Gastrocnemius medialis (tissue), 4 donors: ENCODE data around the gene ASAP3. TPM values are rescaled to one million over a fixed set of nuclear protein-coding genes. Genes with fewer than 3 reads are reported as not detected.

Experiments used
- ATAC-seq, 2 donors: fragments of 150-250 bp; one replicate each; pipeline ENCODE4 v1.9.1; 2016
- DNase-seq, 2 donors: peaks; one replicate each; pipeline ENCODE4 v3.0.0-alpha.2; 2019
- H3K27ac ChIP-seq, 4 donors: fragments of 200-600 bp; sonication (generic); 1 replicate in 1 of 4; 2 replicates in 3 of 4; pipeline ENCODE4 v1.5.1; 2016 to 2018; ENCODE audit warnings: mild to moderate bottlenecking in 2 of 4, moderate library complexity in 1 of 4
- H3K27me3 ChIP-seq, 3 donors: fragments of 200-600 bp; sonication (generic) in 2 of 3; 1 replicate in 1 of 3; 2 replicates in 2 of 3; pipeline versions ENCODE4 v1.5.1 to v1.6.0; 2016 to 2019; ENCODE audit warnings: mild to moderate bottlenecking in 1 of 3, moderate library complexity in 1 of 3
- H3K36me3 ChIP-seq, 2 donors: fragments of 200-600 bp; sonication (generic) in 1 of 2; one replicate each; pipeline ENCODE4 v1.5.1; 2017 to 2018
- H3K4me1 ChIP-seq, 2 donors: fragments of 200-600 bp; sonication (generic) in 1 of 2; one replicate each; pipeline ENCODE4 v1.5.1; 2016 to 2017; ENCODE audit warnings: mild to moderate bottlenecking in 2 of 2
- H3K4me3 ChIP-seq, 4 donors: fragments of 200-600 bp; sonication (generic) in 3 of 4; 1 replicate in 1 of 4; 2 replicates in 3 of 4; pipeline ENCODE4 v1.5.1; 2016 to 2019; ENCODE audit warnings: mild to moderate bottlenecking in 2 of 4
- H3K9me3 ChIP-seq, 3 donors: fragments of 200-600 bp; sonication (generic) in 2 of 3; 1 replicate in 1 of 3; 2 replicates in 2 of 3; pipeline ENCODE4 v1.5.1; 2016 to 2019
- CTCF ChIP-seq, 5 experiments: fragments of 450-650 bp in 3 of 5; fragments of 200-600 bp in 2 of 5; sonication (generic) in 2 of 5; IDR thresholded peaks in 4 of 5; conservative IDR thresholded peaks in 1 of 5; 1 replicate in 4 of 5; 2 replicates in 1 of 5; pipeline ENCODE4 v1.5.1; 2016 to 2019; ENCODE audit warnings: antibody characterized with exemption in 5 of 5, mild to moderate bottlenecking in 3 of 5, moderate library complexity in 3 of 5
- POLR2A ChIP-seq, 2 donors: fragments of 450-650 bp; IDR thresholded peaks; one replicate each; pipeline ENCODE4 v1.6.1; 2017; ENCODE audit warnings: antibody characterized with exemption in 2 of 2, mild to moderate bottlenecking in 2 of 2, moderate library complexity in 2 of 2
- in situ Hi-C, 4 donors: fragments of 200-750 bp; cut with MboI; loops; one replicate each; pipeline versions ENCODE4 v1.15.0 to v1.8.0; 2017; ENCODE audit warnings: low sequenced_read_pairs in 4 of 4
- intact Hi-C: fragments of 100-400 bp; cut with DNase I; formaldehyde crosslinking; loops from one replicate; pipeline ENCODE4 v1.15.1; 2023; ENCODE audit warnings: low total_unique reads
- total RNA-seq, 4 donors: library from RNA; depleted of rRNA; stranded (reverse); fragments of >200 nt; gene quantifications; one replicate each; pipeline versions ENCODE4 v1.1.0 to v1.2.3, GENCODE V29; 2016

ASAP3 gene
- total RNA-seq, 4 donors from 2014 or later = 55.5 to 129 (median 93.2) TPM

- no peaks in the 10 kb centered on the region for H3K36me3 ChIP-seq
Measured at GRCh38 chr1:23515905-23516304, 31.9 kb upstream of the ASAP3 start.

GRCh38 chr1:23514111-23514679, 30.2 kb upstream of the ASAP3 start:
- Histone ChIP-seq H3K36me3 (no peaks in the 10 kb centered on the region), H3K27me3 (no peaks in the 10 kb centered on the region), H3K4me1 (no peaks in the 10 kb centered on the region), H3K4me3 (no peak overlapping the region), H3K9me3 (no peaks in the 10 kb centered on the region), H3K27ac (no peak overlapping the region)
- no peak for TF ChIP-seq POLR2A (IDR thresholded peaks at IDR 0.05)
- no peak for TF ChIP-seq CTCF (IDR thresholded peaks at IDR 0.05 in 4 of 5, conservative IDR thresholded peaks at IDR 0.05 in 1 of 5)
- DNase-seq (no peak), ATAC-seq (no peak)
- in situ Hi-C loops = no loop called here
- intact Hi-C loops = no loop called here

More at GRCh38 chr1:23515905-23516304, 31.9 kb upstream of the ASAP3 start:
- DNase-seq (no peak), ATAC-seq (no peak)
- no peak overlapping the region for H3K4me3 ChIP-seq
- intact Hi-C loops (no loop called here), in situ Hi-C loops (no loop called here)
- H3K27me3 ChIP-seq = no peaks in the 10 kb centered on the region
- no peak overlapping the region for H3K27ac ChIP-seq
- H3K9me3 ChIP-seq = no peaks in the 10 kb centered on the region
- TF ChIP-seq POLR2A (IDR thresholded peaks at IDR 0.05) (no peak), CTCF (IDR thresholded peaks at IDR 0.05 in 4 of 5, conservative IDR thresholded peaks at IDR 0.05 in 1 of 5) (no peak)
- H3K4me1 ChIP-seq = no peaks in the 10 kb centered on the region

GRCh38 chr1:23509896-23510295, 25.9 kb upstream of the ASAP3 start:
- no peak for TF ChIP-seq CTCF (IDR thresholded peaks at IDR 0.05 in 4 of 5, conservative IDR thresholded peaks at IDR 0.05 in 1 of 5)
- TF ChIP-seq POLR2A (IDR thresholded peaks at IDR 0.05) = no peak
- Histone ChIP-seq H3K9me3 (no peaks in the 10 kb centered on the region), H3K27ac (no peak overlapping the region), H3K36me3 (no peaks in the 10 kb centered on the region), H3K4me1 (no peaks in the 10 kb centered on the region), H3K4me3 (no peak overlapping the region), H3K27me3 (no peaks in the 10 kb centered on the region)
- ATAC-seq (no peak), DNase-seq (no peak)
- in situ Hi-C loops (no loop called here), intact Hi-C loops (no loop called here)

GRCh38 chr1:23506376-23507107, 22.6 kb upstream of the ASAP3 start:
- intact Hi-C loops = no loop called here
- ATAC-seq (no peak), DNase-seq (no peak)
- no peak overlapping the region for H3K4me3 ChIP-seq
- no peaks in the 10 kb centered on the region for H3K27me3 ChIP-seq
- in situ Hi-C loops = no loop called here
- H3K27ac ChIP-seq = no peak overlapping the region
- no peaks in the 10 kb centered on the region for H3K4me1 ChIP-seq
- H3K36me3 ChIP-seq = no peaks in the 10 kb centered on the region
- TF ChIP-seq POLR2A (IDR thresholded peaks at IDR 0.05) (no peak), CTCF (IDR thresholded peaks at IDR 0.05 in 4 of 5, conservative IDR thresholded peaks at IDR 0.05 in 1 of 5) (no peak)
- no peaks in the 10 kb centered on the region for H3K9me3 ChIP-seq
